ENCODE results near the gene MACROD2. TPM values are rescaled to one million over a fixed set of nuclear protein-coding genes. Genes with fewer than 3 reads are reported as not detected.

The MACROD2 gene
- polyA plus RNA-seq, 5 donors, result 5.3 to 8.3 (median 8.1) TPM

DNA sequence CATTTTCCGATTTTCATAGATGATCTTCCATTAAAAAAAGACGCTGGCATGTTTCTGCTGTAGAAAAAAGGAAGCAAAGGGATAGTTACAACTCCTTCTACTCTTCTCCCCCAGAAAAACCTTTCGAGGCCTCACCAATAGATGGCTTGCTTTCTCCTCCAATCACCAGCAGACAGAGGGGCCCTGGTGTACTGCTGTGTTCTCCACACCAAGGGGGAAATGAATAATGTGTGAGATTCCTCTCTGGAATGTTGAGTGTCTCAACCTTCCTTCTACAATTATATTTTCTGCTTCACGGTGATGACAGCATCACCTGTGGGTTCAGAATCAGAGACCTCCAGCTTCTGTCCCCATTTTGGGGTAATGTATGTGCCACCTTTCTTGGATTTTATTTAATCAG is 527.8 kb downstream of the MACROD2 start:
- DNase-seq, result no peak

DNA sequence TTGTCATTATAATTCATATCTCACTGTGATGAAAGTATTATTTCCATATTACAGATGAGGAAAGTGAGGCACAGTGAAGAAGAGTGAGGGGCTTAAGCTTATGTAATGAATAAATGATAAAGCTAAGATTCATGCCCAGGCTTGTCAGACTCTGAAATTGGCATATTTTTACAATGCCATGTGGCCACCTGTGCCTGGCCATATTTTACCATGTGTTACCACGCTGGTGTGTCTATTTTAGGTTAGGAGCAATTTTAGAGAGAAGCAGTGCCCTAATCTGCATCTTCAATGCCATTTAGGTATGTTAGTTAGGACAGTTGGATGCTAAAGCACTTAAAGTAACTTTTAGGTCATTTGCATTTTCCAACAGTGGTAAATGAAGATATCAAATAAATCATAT is 530.1 kb downstream of the MACROD2 start:
- DNase-seq, result no peak

DNA sequence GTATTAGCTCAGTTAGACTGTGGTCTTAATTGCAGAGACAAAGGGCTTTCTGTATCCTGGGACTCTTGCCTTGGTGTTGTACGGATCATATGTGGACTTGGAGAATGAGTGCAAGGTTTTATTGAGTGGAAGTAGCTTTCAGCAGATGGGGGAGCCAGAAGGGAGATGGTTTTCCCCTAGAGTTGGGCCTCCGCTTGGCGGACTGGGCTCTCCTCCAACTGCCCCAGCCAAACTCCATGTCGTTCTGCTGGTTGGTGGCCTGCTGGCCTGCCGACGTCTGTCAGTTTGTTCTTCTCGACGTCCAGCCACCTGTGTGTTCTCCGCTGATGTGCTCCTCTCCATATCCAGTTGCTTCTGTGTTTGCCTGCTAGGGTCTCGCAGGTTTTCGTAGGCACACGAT is 531.6 kb downstream of the MACROD2 start:
- DNase-seq, result no peak

DNA sequence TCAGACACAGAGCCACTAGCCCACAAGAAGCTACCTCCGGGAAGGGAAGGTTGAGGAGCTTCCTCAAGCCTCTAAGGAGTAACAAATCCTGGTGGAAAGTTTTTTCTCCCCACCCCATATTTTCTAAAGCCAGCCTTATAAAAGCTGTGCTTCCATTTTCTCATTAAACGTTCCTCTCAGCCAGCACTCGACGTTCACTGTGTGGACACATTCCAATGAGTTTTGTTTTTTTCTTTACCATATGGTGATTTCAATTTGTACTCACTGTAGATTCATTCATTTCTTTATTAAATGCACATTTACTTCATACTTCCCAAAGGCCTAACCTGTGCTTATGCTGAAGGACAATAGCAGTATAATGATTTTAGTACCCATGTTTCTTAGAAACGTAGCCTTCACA is 536.5 kb downstream of the MACROD2 start:
- no peak for DNase-seq

DNA sequence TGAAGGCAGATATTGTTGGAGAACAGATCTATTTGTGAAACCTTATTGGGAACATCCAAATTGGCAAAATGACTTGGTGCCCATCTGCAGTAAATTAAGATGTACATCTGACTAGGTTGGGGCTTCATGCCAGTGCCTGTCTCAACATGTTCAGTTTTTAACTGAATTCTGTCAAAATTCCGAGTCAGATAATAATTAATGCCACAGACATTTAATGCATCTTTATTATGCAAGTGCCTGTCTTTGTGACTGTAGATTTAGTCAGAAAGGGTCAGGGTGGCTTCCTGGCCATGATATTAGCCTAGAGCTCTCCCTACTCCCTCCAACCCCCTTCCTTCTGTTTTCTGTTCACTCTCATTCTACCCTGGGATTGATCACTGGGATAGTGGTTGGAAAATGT is 541.4 kb downstream of the MACROD2 start:
- no peak for DNase-seq

DNA sequence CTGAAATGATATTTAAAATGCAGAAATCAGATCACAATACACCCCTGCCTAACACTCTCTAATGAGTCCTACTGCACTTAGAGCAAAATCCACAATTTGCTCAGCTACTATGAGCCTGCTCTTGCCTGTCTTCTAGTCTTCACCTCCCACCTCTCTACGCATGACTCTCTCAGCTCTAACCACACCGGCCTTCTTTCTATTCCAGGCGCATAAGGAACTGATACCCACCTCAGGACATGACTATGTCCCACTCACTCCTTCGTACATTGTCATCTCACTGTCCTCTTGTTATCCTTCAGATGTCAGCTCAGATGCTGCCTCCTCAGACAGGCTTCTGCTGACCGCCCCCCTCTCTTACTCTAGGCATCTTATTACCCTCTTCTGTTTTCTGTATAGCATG is 543.1 kb downstream of the MACROD2 start:
- DNase-seq, result no peak

DNA sequence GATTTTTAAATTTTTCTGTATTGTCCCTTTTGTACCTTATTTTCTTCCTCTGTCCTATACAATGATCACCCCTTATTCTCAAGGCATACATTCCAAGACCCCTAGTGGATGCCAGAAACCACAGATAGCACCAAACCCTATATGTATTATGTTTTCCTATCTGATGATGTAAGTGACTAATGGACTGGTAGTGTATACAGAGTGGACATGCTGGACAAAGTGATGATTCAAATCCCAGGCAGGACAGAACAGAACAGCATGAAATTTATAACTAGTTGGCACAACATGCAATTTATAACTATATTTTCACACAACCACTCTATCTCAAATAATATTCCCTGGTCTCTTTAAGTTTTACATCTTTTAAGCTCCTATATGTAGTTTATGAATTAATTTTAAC is 547.7 kb downstream of the MACROD2 start:
- no peak for DNase-seq

DNA sequence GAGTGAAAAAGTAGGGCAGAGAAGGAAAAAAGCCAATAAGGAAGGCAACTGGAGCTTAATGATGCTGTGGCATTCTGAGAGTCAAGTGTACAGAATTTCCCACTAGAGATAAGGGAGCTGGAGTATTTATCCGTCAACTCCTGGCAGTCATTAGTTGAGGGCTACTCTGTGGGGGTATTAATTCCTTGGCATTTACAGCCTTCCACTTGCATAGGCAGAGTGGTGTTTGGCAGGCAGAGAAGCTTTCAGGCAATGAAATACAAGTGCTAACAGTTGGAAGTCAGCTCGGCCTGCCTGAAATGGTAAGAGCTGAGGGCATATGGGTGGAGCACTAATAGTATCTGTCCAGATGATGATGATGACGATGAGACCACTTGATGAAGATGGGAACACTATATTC is 549.4 kb downstream of the MACROD2 start:
- no peak for DNase-seq

DNA sequence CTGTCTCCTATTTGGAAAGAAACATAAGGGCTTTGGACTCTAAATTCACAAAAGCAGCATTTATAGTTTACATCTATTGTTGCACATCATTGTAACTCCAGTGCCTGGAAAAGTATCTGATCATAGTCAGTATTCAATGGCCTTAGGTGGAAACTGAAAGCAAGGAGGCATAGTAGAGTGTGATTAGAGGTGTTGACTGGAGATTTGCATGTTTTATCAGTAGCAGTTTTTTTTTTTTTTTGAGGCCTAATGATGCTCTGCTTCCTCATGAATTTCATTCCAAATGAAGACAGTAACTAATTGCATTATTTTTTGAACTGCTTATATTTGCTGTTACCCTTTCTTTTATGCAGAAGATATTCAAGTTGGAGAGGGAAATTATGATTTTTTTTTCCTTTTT is 555.3 kb downstream of the MACROD2 start:
- DNase-seq, result no peak

DNA sequence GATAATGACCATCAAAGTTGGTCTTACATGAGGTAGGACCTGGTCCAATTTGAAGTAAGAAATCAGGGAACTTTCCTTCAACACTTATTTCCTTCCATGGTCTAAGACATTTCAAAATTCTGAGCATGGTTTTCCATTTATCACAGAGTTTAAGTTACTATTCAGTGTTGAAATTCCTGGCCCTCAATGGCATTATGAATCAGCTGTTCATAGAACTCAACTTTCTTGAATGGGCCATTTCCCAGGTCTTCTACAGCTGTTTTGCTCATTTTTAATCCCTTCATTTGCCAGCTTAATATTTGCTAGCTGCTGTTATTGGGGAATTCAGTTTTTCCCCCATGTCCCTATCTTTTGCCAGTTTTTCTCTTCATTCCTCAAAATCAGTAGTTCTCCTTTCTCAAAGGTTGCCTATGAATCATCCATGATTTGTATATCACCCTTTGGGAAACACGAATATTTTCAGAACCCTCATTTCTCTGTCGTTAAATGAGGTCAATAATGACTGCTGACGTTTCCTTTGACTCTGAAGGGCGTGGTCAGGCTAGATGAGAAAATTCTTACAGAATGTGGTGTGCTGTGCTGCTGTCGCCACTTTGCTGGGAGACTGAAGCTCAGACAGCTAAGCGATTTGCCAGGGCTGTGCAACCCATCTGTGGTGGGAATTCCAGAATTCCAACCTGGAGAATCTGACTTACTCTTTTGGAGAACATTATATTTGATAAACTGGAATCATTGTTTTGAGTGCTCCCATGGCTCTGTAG is 558.6 kb downstream of the MACROD2 start:
- no peak for DNase-seq

DNA sequence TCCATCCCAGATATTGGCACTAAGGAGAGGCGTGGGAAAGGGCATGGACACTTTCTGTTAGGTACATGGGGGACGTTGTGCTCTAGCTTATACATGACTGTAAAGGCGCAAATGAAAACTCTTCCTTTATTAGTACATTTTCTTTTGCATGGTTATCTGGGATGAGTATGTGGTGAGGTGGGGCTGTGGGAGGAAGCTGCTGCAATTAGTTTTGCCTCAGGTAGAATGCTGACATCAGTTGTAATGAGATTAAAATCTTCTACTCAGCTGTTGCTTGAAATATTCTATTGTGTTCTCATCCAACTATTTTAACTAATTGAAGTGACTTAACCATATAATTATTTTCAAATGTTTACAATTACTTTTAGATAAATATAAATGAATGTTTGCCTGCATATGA is 560.4 kb downstream of the MACROD2 start:
- no peak for DNase-seq

DNA sequence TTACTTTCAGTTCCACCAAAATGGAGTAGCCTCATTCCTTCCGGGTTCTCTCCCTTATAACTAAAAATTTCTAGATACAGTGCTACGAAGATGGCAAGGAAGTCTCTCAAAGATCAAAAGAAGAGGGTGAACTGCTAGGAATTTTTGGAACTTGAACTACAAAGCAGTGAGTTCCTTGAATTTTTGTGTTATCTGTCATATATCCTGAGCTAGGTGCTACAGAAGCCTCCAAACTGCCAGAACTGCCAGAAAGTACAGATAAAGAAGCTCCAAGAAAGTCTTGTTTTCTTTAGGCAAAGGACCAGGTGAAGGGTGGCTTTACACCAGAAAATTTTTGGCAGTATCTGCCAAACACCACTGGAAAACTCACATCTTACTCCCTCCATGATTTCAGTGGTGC is 560.9 kb downstream of the MACROD2 start:
- DNase-seq, result no peak

DNA sequence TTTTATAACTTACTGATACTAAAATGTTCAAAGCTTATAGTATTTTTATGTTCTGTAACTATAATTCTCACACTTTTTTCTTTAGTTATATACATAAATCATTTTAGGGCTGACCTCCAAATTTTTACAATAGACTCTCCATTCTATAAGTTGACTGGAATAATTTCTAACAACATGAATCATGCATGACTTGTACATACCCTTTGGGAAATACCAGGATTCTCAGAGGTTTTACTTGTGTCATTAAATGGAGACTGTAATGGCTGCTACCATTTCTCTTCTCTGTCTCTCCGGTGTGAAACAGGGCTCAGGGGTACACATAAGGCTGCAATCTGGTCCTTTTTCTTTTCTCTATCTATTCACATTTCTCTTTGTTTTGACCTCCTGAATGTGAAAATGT is 564.3 kb downstream of the MACROD2 start:
- DNase-seq, result no peak

DNA sequence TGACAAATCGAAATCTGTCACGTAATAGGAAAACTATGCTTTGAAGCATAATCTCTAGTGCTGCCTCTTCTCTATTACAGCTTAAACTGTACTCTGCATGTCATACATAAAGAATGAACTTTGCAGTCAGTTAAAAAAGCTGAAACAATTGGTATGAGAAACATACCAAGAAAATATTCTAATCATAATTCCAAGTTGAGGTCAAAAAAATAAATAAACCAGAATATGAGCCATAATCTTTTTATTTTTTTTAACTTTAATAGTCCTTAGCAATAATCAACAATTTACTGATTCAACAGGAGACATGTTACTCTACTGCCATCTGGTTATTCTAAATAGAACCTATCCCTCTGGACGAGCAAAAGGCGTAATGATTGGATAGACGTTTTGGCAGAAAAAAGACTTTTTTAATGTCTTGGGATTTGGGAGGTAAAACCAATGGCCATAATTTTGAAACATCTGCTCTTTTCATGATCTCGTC is 566.5 kb downstream of the MACROD2 start:
- no peak for DNase-seq

DNA sequence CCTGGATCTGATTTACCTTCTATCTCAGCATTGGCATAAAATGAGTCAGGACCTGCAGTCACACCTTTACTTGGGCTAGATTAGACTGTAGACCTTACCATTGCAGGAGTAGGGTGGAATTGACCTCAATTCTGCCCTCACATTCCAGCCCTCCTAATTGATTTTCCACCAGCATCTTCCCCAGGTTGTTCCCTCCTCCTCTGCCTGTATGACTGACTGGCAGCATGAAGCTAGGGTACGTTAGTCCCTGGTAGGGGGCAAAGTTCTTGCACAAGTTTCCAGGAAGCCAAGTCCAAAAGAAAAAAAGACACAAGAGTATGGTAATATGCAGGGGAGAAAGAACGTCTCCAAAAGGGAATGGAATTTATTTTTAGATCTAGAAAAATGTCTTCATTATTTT is 567.7 kb downstream of the MACROD2 start:
- no peak for DNase-seq

DNA sequence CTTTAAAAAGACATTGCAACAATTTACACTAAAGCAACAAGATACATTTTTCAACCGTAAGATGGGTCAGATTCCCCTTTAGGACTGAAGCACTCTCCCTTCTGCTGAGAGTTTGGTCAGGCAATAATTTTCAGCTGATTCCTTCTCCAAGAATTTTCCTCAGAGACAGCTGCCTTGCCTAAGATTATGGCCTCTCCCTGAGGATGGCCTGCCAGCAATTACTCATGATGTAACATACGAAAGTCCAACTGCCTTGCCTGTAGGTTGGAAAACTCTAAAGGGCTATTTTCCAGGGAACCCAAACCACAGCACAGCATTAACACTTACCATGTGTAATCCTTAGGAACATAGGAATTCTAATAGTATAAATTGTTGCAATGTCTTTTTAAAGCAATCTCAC is 571.2 kb downstream of the MACROD2 start:
- DNase-seq, result no peak

DNA sequence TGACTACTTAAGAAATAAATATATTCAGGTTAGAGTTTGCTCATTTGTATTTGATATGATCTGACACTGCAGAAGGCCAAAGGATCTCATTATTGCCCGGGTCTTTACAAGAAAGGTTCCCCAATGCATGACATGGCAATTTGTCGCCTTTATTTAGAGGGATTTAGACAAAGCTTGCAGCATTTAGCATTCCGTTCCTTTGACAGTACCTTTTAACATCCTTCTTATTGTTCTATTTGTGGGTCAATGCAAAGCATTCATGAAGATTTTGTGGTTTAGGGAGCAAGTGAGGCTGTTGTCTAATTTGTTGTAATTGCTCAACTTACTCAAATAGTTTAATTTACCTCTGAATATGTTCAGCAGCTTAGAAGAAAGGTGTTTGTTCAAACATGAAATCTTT is 572.9 kb downstream of the MACROD2 start:
- no peak for DNase-seq

DNA sequence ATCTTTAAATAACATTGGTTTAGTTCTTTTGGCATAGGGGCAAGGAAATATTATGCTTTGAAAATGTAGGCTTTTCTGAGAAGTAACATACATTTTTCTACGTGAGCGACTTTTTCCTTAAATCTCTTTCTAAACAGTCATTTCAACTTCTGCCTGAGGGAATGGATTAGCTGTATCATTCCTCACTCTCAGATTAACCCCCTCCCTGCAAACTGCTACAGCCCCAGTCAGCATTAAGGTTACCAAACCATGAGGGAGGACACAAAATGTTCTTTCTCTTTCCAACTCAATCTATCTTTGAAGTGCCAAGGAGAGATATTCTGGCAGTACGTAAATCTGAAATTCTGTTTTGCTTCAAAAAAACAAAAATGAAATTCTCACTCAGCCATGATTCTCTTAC is 573.4 kb downstream of the MACROD2 start:
- DNase-seq, result no peak

DNA sequence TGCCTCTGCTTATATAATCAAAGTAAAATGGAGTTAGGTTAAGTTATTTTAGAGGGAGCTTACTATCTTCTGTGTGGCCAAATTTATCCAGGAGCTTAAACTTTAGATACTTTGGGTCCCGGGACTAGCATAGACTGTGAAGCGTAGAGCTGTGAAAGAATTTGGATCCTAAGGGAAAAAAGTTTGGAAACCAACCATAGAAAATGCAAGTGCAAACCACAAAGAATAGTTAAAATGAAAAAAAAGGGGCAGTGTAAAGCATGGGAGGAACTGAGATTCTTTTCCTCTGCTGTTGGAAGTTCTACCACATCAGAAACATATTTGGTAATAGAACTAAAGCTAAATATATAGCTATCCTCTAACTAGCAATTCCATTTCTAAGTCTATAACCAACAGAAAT is 574.3 kb downstream of the MACROD2 start:
- no peak for DNase-seq

DNA sequence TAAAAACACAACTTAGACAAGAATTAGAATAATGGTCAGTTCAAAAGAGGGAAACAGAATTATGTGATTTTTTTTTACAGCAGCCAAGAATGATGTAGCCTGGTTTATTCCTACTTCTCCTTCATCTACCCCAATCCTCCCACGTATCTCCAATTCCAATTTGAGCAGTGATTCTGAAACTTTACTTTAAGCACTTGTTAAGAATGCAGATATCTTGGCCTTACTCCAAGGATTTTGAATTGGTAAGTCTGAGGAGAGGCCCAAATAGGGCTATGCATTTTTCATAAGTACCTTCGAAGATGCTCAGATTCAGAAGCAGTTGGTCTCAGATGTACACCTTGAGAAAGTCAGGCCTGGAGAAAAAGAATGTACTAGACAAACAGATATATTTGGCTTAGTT is 575.5 kb downstream of the MACROD2 start:
- DNase-seq, result no peak

DNA sequence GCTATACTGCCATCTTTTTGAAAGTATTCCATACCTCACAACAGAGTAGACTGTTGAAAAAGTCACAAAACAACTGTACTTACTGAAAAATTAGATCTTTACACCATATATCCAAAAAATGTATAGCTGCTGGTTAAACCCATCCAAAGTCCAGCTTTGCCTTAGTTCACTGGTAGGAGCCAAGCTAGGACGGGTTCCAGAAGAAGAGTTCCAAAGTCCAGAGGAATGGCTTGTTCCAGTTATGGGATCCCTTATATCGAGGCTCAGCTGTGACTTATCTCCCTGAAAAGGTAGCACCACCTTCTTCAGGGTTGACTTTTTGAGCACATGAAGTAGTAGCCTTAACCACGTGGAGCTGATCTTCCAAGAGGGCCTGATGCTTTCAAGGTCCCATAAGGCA is 578.4 kb downstream of the MACROD2 start:
- DNase-seq, result no peak

DNA sequence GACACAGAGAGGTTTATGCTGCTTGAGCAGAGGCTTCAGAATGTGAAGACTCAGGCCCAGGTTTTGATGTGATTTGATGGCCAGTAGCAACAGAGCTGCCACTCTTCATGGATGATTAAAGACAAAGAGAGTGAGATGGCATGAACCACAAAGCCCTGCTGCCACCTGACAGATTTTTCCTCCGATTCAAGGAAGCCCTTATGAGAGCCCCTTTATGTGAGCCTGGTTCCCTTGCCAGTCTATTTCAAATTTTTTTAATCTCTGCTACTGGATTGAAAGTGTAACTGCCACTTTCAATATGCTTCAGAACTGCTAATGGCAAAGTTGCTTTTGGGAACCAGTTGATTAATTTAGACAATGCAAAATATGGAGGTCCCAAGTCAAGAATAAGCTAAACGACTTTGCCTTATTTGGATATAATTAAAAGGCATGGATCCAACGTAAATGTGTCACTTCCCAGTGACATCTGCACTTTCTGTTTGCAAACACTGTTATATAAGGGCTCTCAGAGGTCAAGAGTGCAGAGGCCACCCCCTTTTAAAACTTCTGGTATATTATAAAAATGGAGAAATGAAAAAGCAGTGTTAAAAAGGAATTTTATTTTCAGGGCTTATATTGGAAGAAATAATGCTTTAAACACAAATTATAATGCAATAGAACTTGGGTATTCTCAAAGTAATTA is 581.0 kb downstream of the MACROD2 start:
- DNase-seq, result no peak

DNA sequence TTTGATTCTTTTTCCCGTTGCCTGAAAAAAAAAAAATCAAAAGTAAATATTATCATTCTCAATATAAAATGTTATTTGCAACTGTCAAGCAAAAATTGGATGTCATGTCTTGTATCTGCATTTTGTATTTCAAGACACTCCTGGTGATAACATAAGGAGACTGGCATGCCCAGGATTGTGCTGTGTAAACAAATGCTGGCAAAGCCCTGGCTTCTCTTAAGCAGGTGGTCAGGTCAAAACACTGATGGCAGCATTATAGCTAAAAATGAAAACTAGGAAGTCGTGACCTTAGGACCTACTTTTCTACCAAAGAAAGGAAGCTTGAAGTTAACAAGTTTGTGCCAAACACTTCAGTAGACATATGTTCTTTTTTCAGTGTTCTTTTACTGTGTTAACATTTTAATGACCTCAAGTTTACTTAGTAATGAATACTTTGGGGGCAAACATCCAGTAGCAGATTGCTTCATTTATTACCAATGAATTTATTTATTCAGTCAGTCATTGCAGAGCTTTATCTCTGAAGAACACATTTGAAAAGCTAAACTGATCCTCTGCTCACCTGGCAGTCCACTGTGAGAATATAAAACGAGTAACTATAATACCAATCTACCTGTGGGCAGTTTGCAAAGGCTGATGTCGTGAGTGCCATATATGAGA is 585.2 kb downstream of the MACROD2 start:
- no peak for DNase-seq
